Transverse colon (tissue), 4 donors: ENCODE measurements around the gene HARBI1.

ENCODE experiments used
- EP300 ChIP-seq: sonication (generic); formaldehyde crosslinking; IDR thresholded peaks from one replicate; pipeline ENCODE4 v1.6.1; 2017; ENCODE audit warnings: antibody characterized with exemption, low read depth
- POLR2A ChIP-seq: fragments of 450-650 bp; IDR thresholded peaks from one replicate; pipeline ENCODE4 v1.6.1; 2016; ENCODE audit warnings: antibody characterized with exemption, mild to moderate bottlenecking, moderate library complexity
- POLR2AphosphoS5 ChIP-seq, 3 donors: sonication (generic); formaldehyde crosslinking; IDR thresholded peaks; one replicate each; pipeline ENCODE4 v1.6.1; 2016; ENCODE audit warnings: antibody characterized with exemption in 3 of 3
- TF ChIP-seq, protein P1 (sequence below), 5 experiments: fragments of 200-600 bp in 3 of 5; fragments of 450-650 bp in 2 of 5; sonication (generic) in 3 of 5; IDR thresholded peaks; 1 replicate in 2 of 5; 2 replicates in 3 of 5; pipeline ENCODE4 v1.5.1; 2016 to 2017; ENCODE audit warnings: antibody characterized with exemption in 5 of 5, inconsistent platforms in 3 of 5, mild to moderate bottlenecking in 2 of 5, moderate library complexity in 1 of 5

DNA sequence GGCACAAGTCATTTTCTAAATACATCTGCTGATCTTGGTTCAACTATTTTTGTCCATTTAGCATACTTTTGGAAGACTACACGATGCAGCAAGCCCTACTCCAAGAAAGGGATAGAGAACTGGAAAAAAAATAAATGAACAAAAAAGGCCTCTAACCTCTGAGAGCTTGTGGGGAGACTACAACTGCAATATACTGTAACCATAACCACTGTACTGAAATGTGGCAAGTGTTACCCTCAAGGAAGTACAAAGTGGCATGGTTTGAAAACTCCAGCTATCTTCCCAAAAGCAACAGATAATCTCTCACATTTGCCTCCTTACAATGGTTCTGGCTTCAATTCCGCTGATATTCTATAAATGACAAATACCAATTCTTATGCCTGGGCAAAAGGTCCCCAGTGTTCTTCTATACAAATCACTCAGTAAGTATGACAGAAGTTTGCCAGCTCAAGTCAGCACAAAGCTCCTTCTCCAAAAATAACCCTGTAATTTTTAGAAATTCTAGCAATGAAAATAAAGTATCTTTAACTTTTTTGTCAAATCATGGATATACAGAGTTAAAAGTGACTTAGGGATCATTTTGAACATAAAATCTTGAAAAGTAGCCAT, 46.1 kb downstream of the HARBI1 start:
- TF ChIP-seq POLR2A = no peak
- TF ChIP-seq, protein P1, sequence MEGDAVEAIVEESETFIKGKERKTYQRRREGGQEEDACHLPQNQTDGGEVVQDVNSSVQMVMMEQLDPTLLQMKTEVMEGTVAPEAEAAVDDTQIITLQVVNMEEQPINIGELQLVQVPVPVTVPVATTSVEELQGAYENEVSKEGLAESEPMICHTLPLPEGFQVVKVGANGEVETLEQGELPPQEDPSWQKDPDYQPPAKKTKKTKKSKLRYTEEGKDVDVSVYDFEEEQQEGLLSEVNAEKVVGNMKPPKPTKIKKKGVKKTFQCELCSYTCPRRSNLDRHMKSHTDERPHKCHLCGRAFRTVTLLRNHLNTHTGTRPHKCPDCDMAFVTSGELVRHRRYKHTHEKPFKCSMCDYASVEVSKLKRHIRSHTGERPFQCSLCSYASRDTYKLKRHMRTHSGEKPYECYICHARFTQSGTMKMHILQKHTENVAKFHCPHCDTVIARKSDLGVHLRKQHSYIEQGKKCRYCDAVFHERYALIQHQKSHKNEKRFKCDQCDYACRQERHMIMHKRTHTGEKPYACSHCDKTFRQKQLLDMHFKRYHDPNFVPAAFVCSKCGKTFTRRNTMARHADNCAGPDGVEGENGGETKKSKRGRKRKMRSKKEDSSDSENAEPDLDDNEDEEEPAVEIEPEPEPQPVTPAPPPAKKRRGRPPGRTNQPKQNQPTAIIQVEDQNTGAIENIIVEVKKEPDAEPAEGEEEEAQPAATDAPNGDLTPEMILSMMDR (IDR thresholded peaks at IDR 0.05) = no peak
- no peak for TF ChIP-seq EP300
- no peak for TF ChIP-seq POLR2AphosphoS5 (IDR thresholded peaks at IDR 0.05)
